Epithelial cell of esophagus (primary cell): ENCODE measurements around the gene NDST3.

Experiments
- DNase-seq: peaks from one replicate; pipeline ENCODE4 v3.0.0; 2010; ENCODE audit warnings: low read depth
- H3K4me3 ChIP-seq: 2 replicates; pipeline ENCODE4 v1.5.1; 2011; ENCODE audit warnings: mild to moderate bottlenecking, low read length, control low read depth
- TF ChIP-seq, protein P1 (sequence below): IDR thresholded peaks from 2 replicates; pipeline ENCODE4 v1.5.1; 2011; ENCODE audit warnings: low read depth, mild to moderate bottlenecking, low read length, control low read depth, inconsistent platforms; ENCODE audit not compliant: insufficient read depth; ENCODE audit errors: missing control alignments

Gene NDST3

DNA sequence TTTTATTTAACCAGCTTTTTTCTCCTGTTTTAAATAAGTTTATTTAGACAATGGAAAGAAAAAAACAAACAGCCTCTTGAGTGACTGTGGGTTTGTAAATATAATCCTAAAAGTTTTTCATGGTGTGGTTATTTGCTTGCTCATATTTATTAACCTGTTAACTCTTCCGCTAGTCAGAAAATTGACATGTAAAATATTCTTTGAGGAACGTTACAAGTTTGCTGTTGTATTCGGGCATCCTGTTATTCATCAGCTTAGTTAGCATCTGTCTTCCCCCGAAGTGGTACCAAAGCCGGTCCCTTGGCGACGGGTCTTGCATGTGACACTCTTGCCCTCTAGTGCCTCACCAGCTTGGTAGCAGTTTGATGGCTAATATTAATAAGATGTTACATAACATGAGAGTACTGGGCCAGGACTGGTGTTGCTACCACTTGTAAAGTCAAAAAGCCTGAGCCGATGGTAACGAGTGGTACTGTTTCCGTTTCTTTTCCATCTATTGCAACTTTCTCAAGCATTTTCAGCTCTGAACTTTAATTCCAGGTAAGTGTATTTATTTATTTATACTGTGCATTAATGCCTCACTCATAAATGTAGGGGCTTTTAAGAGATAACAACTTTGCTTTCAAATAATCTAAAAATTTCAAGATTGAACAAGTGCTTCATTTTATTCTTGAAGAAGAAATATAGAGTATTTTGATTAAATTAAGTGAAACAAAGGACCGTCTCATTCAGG is at the start of gene NDST3:
Gene NDST3 (plus strand): TSS at position 434 of the 733 bp plus-strand sequence. CDS start 19,425 bp downstream, outside the sequence.
- DNase-seq = peak; percentile 77
- TF ChIP-seq, protein P1, sequence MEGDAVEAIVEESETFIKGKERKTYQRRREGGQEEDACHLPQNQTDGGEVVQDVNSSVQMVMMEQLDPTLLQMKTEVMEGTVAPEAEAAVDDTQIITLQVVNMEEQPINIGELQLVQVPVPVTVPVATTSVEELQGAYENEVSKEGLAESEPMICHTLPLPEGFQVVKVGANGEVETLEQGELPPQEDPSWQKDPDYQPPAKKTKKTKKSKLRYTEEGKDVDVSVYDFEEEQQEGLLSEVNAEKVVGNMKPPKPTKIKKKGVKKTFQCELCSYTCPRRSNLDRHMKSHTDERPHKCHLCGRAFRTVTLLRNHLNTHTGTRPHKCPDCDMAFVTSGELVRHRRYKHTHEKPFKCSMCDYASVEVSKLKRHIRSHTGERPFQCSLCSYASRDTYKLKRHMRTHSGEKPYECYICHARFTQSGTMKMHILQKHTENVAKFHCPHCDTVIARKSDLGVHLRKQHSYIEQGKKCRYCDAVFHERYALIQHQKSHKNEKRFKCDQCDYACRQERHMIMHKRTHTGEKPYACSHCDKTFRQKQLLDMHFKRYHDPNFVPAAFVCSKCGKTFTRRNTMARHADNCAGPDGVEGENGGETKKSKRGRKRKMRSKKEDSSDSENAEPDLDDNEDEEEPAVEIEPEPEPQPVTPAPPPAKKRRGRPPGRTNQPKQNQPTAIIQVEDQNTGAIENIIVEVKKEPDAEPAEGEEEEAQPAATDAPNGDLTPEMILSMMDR = peak; percentile 71
- H3K4me3 ChIP-seq = peak within 1 kb of the TSS; percentile 29

DNA sequence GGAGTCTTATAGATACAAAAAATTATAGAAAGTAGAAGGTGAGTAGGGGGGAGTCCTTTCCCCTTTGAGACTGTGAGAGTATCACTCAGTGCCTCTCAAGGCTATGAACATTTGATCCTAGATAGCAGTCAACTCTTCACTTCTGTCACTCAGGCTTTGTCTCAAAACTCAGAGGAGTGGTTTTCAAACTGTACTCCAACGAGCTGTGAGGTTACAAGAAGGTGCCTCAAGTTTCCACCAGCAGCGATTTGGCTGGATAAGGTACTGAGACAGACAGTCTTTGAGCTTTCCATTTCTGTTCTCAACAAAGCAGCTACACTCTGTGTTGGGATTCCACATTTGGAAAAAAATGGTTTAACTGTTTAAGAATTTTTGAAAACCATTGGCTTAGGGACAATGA is 48.0 kb upstream of the NDST3 start:
- TF ChIP-seq, protein P1 = no peak
- no peak overlapping the region for H3K4me3 ChIP-seq
- no peak for DNase-seq

DNA sequence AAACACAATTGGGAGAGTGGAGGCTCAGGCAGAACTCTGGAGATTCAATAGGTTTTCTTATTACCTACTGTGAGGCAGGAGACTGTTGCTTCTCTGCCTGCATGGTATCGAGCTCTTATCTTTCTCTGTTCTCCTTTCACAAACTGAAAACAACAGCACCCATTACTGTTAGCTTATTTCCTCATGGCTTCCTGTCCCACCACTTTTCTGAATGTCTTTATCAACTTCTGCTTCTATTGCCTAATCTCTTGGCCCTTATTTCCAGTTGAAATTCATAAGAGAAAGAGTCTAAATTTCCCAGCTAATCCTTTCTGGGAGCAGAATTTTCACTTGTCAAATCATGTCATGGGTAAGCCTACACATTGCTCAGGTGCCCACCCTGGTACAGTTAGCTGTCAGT is 46.8 kb upstream of the NDST3 start:
- DNase-seq = no peak

DNA sequence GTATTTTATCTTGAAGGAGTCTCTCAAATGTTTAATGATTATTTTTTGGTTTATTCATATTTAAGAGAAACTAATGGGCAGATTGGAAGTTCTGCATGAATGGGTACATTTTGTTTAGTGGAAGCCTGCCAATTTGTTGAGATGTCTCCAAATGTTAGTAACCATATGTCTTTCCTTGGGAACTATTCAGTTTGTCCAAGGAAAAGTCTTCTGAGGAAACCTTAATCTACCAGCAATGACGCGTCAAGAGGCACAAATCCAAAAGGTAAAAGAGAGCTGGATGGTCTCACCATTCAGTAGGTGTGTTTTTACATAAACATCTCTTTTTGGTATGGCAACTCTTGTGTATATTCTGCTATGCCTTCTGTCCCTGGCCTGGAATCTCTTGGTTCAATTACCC is 37.4 kb upstream of the NDST3 start:
- DNase-seq = no peak
- TF ChIP-seq, protein P1 = no peak
- H3K4me3 ChIP-seq = no peak overlapping the region

More for the DNA sequence above, 46.8 kb upstream of the NDST3 start:
- no peak overlapping the region for H3K4me3 ChIP-seq
- TF ChIP-seq, protein P1 = no peak

DNA sequence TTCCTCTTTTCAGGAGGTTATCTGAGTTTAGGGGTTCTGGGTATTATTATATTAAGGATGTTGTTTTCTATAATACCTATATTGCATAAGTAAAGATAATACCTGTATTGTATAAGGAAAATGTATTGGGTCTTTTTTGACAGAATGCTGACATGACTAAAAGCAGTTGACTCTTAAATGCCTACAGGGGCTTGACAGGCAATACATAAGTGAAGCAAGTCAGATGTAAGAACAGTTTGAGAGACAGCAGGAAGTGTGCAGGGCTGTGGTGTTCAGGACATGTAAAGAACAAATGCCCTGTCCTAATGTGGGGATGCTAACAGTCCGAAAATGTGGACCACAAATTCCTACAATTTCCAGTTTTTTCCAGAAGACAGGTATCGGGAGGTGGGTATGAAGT is 30.2 kb upstream of the NDST3 start:
- no peak for DNase-seq
- TF ChIP-seq, protein P1 = no peak

DNA sequence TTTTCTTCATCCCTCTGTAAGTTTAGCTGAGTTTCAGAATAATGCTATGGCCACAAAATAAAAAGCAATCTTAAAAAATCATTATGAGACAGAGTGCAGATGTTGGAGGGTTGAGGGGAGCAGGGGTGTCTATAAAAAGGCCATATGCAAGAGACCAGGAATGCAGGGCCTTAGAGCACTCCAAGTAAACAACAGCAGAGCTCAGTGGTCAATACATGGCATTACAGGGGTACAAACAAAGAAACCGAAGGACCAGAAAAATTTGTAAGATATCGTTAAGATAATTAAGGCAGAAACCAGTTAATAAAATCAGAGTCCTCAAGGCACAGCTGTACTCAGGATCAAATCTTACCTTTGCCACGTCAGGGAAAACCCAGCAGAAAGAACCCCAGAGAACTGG is 28.4 kb upstream of the NDST3 start:
- TF ChIP-seq, protein P1 = no peak
- DNase-seq = no peak
- no peak overlapping the region for H3K4me3 ChIP-seq

More for the DNA sequence above, 30.2 kb upstream of the NDST3 start:
- H3K4me3 ChIP-seq = no peak overlapping the region

DNA sequence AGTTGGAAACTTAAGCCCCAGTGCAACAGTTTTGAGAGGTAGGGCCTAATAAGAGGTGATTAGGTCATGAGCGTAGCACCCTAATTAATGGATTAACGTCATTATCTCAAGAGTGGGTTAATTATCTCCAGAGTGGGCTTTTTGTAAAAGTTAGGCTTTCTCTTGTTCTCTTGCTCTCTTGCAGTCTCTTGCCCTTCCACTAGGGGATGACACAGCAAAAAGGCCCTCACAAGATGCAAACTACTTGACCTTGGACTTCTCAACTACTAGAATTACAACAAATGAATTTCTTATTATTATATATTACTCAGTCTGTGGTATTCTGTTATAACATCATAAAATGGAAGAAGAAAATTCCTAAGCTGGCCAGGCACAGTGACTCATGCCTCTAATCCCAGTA is 22.1 kb upstream of the NDST3 start:
- DNase-seq = no peak
- TF ChIP-seq, protein P1 = peak; percentile 22
- H3K4me3 ChIP-seq = no peak overlapping the region
